LNCAP (cell line): ENCODE data around the gene PRIM2.

Experiments used
- TF ChIP-seq, protein P1 (sequence below): fragments of 450-650 bp; IDR thresholded peaks from 2 replicates; pipeline ENCODE4 v1.5.1; 2017; ENCODE audit warnings: mild to moderate bottlenecking

The PRIM2 gene

DNA sequence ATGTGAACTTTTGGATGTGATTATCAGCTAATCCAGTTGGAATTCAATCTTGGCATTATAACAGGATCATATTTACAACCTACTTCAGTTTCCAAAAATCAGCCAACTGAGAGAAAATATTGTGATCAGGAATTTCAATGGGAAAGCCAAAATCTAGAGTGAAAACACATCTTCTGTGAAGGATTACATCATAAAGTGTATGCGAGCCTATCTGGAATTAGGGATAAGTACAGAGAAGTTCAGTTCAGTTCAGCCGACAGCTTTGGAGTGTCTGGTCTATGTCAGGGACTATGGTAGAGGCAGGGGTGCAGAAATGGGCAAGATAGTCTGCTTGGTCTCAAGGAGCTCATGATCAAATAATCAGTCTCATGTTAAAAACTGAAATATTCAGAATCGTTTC, 12.3 kb upstream of the PRIM2 start:
- TF ChIP-seq, protein P1, sequence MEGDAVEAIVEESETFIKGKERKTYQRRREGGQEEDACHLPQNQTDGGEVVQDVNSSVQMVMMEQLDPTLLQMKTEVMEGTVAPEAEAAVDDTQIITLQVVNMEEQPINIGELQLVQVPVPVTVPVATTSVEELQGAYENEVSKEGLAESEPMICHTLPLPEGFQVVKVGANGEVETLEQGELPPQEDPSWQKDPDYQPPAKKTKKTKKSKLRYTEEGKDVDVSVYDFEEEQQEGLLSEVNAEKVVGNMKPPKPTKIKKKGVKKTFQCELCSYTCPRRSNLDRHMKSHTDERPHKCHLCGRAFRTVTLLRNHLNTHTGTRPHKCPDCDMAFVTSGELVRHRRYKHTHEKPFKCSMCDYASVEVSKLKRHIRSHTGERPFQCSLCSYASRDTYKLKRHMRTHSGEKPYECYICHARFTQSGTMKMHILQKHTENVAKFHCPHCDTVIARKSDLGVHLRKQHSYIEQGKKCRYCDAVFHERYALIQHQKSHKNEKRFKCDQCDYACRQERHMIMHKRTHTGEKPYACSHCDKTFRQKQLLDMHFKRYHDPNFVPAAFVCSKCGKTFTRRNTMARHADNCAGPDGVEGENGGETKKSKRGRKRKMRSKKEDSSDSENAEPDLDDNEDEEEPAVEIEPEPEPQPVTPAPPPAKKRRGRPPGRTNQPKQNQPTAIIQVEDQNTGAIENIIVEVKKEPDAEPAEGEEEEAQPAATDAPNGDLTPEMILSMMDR: no peak

DNA sequence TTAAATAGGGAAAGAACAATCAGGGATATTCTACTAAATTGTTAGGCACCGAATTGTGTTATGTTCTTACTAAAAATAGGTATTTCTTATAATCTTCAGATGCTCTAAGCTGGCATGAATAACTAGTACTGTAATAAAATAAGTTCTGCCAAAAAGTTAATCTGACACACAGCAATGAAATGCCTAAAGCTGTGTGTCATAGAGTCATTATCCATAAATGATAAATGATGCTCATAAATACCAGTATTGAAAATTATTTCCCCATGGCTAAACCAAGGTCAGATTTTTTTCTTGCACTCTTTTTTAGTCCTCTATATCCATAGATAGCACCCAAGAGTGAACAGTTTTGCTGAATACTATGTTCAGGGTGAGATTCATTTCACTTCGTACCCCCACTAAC, 11.7 kb upstream of the PRIM2 start:
- TF ChIP-seq, protein P1: no peak

DNA sequence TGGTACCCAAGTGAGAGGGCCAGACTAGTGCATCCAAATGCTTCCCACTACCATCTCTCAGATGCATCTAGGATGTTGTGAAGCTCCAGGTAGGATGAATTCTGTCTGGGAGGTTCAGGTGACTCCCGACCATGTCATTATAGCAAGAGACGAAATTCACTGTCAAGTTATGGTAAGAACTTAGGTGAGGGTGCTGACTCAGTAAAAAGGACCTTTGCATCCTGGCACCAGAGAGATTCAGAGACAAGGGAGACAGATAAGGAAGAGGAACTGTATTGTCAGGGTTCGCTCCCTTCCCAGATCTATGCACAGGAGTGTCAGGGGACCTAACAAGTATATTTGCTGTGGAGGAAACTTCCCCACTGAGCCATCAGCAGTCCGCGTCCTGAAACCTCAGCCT, 11.2 kb upstream of the PRIM2 start:
- TF ChIP-seq, protein P1: no peak

DNA sequence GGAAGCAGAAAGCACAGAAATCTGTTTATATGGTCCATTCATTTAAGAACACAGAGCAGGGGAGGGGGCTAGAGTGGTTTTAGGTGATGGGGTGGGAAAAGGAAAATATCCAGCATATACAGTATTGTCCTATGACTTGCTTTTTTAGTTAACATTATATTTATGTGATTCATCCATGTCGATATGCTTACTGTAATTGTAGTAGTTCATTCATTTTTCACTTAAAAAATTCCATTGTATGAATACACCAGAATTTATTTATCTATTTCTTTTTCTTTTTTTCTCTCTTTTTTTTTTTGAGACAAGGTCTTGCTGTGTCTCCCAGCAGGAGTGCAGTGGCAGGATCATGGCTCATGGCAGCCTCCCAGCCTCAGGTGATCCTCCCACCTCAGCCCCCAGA, 9.6 kb upstream of the PRIM2 start:
- TF ChIP-seq, protein P1: no peak

DNA sequence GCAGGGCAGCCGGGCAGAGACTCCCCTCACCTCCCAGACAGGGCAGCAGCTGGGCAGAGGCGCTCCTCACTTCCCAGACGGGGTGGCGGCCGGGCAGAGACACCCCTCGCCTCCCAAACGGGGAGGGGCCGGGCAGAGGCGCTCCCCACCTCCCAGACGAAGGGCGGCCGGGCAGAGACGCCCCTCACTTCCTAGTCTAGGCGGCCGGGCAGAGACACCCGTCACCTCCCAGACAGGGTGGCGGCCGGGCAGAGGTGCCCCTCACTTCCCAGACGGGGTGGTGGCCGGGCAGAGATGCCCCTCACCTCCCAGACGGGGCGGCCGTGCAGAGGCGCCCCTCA, 6.6 kb upstream of the PRIM2 start:
- TF ChIP-seq, protein P1: no peak

DNA sequence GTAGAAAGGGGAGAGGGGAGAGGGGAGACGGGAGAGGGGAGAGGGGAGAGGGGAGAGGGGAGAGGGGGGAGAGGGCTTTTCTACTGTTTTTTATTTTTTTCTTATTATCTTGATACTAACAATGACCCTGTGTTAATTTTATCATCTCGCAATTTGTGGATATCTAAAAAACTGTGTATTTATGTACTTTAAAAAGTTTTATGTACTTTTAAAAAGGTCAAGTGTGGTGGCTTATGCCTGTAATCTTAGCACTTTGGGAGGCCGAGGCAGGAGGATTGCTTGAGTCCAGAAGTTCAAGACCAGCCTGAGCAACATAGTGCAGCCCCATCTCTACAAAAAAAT, 5.5 kb upstream of the PRIM2 start:
- TF ChIP-seq, protein P1: no peak

DNA sequence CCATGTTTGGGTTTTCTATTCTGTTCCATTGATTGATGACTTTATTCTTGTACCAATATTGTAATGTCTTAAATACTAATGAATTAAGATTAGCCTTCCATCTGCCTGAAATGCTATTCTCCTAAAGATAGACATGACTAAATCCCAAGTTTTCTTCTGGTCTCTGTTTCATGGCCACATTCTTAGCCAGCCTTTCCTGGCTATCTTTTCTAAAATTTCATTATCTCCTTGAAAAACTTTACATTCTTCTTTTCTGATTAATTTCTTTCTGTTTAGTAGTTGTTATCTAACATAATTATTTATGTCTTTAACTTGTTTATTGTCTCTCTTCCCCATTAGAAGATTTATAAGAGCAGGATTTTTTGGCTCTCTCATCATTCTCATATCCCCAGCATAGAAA, 4.4 kb upstream of the PRIM2 start:
- TF ChIP-seq, protein P1: no peak

DNA sequence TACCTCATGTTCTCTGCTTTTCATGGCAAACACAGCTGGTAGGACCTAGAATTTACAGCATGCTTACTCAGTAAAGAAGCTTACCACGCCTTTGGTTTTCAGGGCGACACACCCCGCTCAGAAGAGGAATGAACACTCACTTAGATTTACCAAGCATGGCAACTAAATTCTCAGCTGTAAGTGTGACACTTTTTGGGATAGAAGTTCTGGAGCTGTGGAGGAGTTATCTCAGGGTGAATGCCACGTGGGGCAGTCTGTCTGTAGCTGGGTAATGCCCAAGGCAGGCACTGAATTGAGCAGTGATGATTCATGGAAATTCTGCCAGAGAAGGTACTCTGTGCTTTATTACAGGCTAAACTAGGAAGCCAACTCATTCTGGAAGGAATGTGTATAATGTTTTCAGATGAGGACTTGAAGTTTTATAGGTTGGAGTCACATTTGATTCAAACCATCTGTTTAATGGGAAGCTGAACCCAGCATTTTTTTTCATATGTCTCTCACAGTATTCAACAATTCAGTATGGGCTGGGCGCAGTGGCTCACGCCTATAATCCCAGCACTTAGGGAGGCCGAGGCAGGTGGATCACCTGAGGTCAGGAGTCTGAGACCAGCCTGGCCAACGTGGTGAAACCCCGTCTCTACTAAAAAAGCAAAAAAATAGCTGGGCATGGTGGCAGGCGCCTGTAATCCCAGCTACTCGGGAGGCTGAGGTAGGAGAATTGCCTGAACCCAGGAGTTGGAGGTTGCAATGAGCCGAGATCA, 3.5 kb upstream of the PRIM2 start:
- TF ChIP-seq, protein P1: no peak
